D721Med (cell line): Measurements from ENCODE around the gene ROCK2.
"Not testable (repeated sequence)": the region's sequence is repeated elsewhere in the genome, so short reads cannot be mapped to it uniquely, and the experiment has no call there.

Experiments
- DNase-seq: peaks from one replicate; pipeline ENCODE4 v3.0.0; 2011; ENCODE audit warnings: low spot score; ENCODE audit not compliant: insufficient read length
- FAIRE-seq: peaks from 2 replicates; lab custom pipeline; 2011; peaks lifted over from hg19 to GRCh38; lab: Jason Lieb, UNC
- TF ChIP-seq, protein P1 (sequence below): IDR thresholded peaks from 2 replicates; pipeline ENCODE4 v1.5.1; 2012; ENCODE audit warnings: mild to moderate bottlenecking, control low read depth; ENCODE audit not compliant: insufficient read depth; ENCODE audit errors: missing control alignments

ROCK2 gene

DNA sequence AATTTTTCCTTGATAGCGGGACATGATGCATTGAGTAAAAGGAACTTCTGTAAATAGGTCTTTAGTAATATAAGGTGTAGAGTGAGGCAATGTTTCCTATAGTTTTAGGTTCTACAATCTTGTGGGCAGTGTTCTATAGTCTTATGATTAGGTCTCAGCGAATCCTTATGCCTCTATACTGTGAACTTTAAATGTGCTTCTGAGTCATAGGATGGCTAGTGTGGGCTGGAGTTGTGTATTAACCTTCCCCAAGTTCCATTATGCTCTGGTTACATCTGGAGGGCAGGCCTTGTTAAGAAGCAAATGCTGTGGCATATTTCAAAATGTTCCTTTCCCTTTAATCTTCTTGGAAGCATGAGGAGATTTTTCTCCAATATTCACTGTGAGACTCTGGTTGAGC is 73.5 kb downstream of the ROCK2 start:
- FAIRE-seq, result no peak

DNA sequence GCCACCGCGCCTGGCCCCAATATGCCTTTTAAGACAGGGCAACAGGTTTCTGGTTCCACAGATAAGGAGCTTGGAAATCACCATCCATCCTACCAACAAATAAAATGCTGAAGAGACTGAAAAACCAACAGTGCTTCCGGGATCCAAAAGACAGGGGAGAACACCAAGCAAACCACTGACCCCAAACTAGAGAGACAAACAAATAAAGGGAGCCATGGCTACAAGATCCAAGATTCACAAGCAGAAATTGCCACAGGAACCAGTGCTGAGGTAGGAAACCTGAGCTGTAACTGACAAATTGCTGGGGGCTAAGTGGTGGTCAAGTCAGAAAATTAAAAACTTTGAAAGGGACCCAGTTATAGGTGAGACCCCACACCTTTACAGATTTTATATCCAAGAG is 76.5 kb downstream of the ROCK2 start:
- TF ChIP-seq, protein P1, sequence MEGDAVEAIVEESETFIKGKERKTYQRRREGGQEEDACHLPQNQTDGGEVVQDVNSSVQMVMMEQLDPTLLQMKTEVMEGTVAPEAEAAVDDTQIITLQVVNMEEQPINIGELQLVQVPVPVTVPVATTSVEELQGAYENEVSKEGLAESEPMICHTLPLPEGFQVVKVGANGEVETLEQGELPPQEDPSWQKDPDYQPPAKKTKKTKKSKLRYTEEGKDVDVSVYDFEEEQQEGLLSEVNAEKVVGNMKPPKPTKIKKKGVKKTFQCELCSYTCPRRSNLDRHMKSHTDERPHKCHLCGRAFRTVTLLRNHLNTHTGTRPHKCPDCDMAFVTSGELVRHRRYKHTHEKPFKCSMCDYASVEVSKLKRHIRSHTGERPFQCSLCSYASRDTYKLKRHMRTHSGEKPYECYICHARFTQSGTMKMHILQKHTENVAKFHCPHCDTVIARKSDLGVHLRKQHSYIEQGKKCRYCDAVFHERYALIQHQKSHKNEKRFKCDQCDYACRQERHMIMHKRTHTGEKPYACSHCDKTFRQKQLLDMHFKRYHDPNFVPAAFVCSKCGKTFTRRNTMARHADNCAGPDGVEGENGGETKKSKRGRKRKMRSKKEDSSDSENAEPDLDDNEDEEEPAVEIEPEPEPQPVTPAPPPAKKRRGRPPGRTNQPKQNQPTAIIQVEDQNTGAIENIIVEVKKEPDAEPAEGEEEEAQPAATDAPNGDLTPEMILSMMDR, result no peak
- DNase-seq, result no peak
- no peak for FAIRE-seq

More for the DNA sequence above, 73.5 kb downstream of the ROCK2 start:
- DNase-seq, result no peak
- TF ChIP-seq, protein P1, result no peak

DNA sequence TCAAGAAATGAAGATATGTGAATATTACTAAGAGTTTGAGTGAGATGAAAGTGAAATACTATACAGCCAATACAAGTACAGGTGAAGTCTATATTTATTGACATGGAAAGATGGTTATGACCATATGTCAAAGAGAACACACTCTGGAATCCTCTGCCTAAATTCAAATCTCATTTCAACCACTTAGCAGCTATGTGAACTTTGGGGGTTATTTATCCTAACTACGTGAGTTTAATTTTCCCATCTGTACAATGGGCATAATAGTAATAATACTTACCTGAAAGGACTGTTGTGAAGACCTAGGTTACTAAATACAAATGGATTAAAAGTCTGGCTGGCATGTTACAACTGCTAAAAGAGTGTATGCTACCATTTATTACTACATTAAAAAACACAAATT is 79.6 kb downstream of the ROCK2 start:
- FAIRE-seq (no peak), DNase-seq (no peak)
- TF ChIP-seq, protein P1, result no peak

DNA sequence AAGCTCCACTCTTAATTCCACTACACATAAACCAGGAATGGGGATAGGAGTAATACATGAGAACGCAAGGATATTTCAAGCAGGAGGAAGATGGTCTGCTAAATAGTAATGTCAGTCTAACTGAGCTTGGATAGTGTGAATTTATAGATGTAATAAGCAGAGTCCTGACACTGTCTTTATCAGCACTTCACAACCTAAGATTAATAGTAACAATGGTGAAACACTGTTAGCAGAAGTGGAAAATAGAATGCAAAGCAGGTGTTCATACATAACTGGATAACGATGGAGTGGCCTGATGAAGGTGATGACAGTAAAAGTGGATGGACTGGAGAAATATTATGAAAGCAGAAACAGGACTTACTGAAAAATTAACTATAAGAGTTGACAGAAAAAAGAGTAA is 80.4 kb downstream of the ROCK2 start:
- TF ChIP-seq, protein P1, result no peak
- FAIRE-seq, result no peak
- no peak for DNase-seq

DNA sequence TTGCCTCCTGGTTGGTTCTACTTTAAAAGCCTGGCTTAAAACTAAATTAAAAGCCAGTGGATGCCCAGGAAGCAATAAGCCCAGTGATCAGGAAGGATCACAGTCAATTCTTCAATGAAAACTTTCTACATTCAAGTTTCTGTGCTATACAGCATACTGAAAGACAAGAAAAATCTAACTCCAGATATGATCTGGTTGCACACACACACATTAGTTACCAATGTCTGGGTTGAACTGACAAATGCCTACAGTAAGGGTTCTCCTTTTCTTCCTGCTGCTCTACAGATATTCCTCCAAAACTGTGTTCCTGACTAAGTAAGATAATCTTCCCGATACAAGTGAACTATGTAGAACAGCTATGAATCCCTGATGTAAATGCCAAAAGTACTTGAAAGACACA is 81.3 kb downstream of the ROCK2 start:
- FAIRE-seq (no peak), DNase-seq (no peak)
- TF ChIP-seq, protein P1, result no peak

DNA sequence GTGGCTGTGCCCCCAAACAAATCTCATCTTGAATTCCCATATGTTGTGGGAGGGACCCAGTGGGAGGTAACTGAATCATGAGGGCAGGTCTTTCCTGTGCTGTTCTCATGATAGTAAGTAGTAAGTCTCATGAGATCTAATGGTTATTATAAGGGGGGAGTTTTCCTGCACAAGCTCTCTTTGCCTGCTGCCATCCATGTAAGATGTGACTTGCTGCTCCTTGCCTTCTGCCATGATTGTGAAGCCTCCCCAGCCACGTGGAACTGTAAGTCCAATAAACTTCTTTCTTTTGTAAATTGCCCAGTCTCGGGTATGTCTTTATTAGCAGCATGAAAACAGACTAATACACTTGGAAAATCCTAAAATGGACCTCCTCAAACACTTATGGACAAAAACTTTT is 82.0 kb downstream of the ROCK2 start:
- not testable (repeated sequence) for FAIRE-seq, DNase-seq

DNA sequence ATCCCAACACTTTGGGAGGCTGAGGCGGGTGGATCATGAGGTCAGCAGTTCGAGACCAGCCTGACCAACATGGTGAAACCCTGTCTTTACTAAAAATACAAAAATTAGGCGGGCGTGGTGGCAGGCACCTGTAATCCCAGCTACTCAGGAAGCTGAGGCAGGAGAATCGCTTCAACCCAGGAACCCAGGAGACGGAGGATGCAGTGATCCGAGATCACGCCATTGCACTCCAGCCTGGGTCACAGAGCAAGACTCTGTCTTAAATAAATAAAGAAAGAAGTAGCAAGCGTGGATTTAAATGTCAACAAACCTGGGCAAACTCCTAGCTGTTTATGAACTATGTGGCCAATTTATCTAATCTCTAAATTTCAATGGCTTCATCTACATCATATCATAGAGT is 82.9 kb downstream of the ROCK2 start:
- not testable (repeated sequence) for FAIRE-seq, DNase-seq

DNA sequence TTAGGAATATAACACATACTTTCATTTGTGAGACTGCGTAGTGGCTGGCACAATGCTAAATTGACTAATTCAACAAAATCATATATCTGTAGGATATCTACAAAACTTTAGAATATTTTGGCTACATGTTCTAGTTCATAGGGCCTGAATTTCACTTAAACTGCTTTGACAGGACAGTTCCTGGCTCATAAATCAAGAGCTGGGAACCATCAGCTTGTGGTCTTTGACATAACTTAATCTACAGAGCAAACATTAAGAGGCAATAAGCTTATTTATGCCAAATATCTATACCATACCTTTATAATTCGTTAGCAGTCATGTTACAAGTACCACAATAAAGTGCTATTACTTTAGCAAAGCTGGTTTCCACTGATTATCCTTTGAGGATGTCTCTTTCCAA is 83.5 kb downstream of the ROCK2 start:
- DNase-seq (no peak), FAIRE-seq (no peak)
- TF ChIP-seq, protein P1, result no peak
